KMS-11 (cell line): Measurements from ENCODE around the gene PLXDC1.
"Not testable (repeated sequence)": the region's sequence is repeated elsewhere in the genome, so short reads cannot be mapped to it uniquely, and the experiment has no call there.

ENCODE experiments used
- H2AFZ ChIP-seq: fragments of 200-600 bp; sonication (generic); 2 replicates; pipeline ENCODE4 v1.6.1; 2016; ENCODE audit warnings: antibody characterized with exemption, mixed run types, low read depth
- H3K27ac ChIP-seq: fragments of 200-600 bp; sonication (generic); 2 replicates; pipeline ENCODE4 v1.6.1; 2016; ENCODE audit warnings: mild to moderate bottlenecking, mixed run types
- H3K27me3 ChIP-seq: fragments of 200-600 bp; sonication (generic); 2 replicates; pipeline ENCODE4 v1.6.1; 2017; ENCODE audit warnings: mild to moderate bottlenecking, low read depth, mixed run types, moderate library complexity; ENCODE audit not compliant: insufficient read depth
- H3K36me3 ChIP-seq: fragments of 200-600 bp; sonication (generic); 2 replicates; pipeline ENCODE4 v1.6.1; 2017; ENCODE audit warnings: mild to moderate bottlenecking, mixed run types; ENCODE audit not compliant: insufficient read depth
- H3K4me1 ChIP-seq: fragments of 200-600 bp; sonication (generic); 2 replicates; pipeline ENCODE4 v1.6.1; 2016; ENCODE audit warnings: mild to moderate bottlenecking, low read depth, mixed run types; ENCODE audit not compliant: poor library complexity, severe bottlenecking
- H3K4me2 ChIP-seq: fragments of 200-600 bp; sonication (generic); 2 replicates; pipeline ENCODE4 v1.7.0; 2016; ENCODE audit warnings: mild to moderate bottlenecking, mixed run types
- H3K4me3 ChIP-seq: fragments of 200-600 bp; sonication (generic); IDR thresholded peaks from 2 replicates; pipeline ENCODE4 v1.6.1; 2017; ENCODE audit warnings: low read depth, low read length, mixed read lengths; ENCODE audit not compliant: insufficient read depth
- H3K79me2 ChIP-seq: fragments of 200-600 bp; sonication (generic); 2 replicates; pipeline ENCODE4 v1.6.1; 2016; ENCODE audit warnings: low read depth, mixed run types; ENCODE audit not compliant: insufficient read depth
- H3K9ac ChIP-seq: fragments of 200-600 bp; sonication (generic); 2 replicates; pipeline ENCODE4 v1.6.1; 2016; ENCODE audit warnings: mild to moderate bottlenecking, mixed run types
- H4K20me1 ChIP-seq: fragments of 200-600 bp; sonication (generic); 2 replicates; pipeline ENCODE4 v1.6.1; 2016; ENCODE audit warnings: mild to moderate bottlenecking, mixed run types; ENCODE audit not compliant: insufficient read depth
- TF ChIP-seq, protein P1 (sequence below): fragments of 200-600 bp; sonication (generic); conservative IDR thresholded peaks from 2 replicates; pipeline ENCODE4 v1.6.1; 2017; ENCODE audit warnings: low read depth, mild to moderate bottlenecking, antibody characterized with exemption, low read length, moderate library complexity, mixed read lengths

Gene PLXDC1

DNA sequence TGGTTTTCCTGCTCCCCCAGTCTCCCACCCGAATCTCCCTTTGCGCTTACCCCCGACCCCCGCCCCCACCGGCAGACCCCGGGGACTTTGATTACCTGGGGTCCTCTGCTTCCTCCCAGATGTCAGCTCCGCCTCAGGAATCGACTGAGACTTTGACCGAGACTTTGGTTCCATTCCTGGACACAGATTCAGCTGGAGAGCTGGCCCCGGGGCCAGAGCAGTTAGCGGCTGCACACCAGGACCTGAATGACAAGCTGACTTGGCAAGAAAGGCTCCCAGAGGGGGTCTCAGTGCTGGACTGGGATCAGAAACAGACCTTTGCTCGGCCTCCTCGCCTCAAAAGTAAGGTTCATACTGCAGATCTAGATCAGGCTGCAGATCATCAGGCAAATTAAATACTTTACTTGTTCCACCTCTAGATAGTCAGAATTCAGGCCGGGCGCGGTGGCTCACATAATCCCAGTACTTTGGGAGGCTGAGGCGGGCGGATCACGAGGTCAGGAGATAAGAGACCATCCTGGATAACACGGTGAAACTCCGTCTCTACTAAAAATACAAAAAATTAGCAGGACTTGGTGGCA is 123.9 kb downstream of the PLXDC1 start:
- Histone ChIP-seq H3K4me2 (no peak overlapping the region), H2AFZ (no peak overlapping the region)

DNA sequence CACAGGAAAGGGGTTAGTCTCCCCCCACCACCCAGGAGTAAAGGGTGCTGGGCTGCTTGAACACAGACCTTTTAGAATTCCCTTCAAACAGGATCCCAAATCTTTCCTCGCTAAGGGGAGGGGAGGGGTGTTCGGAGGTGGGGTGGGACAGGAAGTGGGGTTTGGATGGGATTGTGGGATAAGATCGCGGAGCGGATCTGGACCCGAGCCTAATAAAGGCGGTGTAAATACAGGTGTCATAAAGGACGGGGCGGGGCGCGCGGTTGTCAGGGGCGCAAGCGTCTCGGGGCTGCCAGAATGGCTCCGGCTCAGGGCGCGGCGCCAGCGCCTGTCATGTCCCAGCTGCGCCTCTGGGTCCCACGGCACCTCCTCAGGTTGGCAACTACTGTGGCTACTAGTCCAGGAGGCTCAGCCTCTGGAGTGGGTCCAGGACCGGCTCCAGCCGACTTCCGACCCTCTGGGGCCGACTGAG is 124.4 kb downstream of the PLXDC1 start:
- Histone ChIP-seq H3K27ac (no peak overlapping the region), H3K79me2 (no peaks in the 10 kb centered on the region), H3K9ac (no peak overlapping the region), H3K27me3 (no peaks in the 10 kb centered on the region), H3K36me3 (no peaks in the 10 kb centered on the region), H3K4me1 (no peaks in the 10 kb centered on the region), H3K4me2 (no peak overlapping the region), H3K4me3 (no peak overlapping the region), H2AFZ (no peak overlapping the region), H4K20me1 (no peaks in the 10 kb centered on the region)
- TF ChIP-seq, protein P1, sequence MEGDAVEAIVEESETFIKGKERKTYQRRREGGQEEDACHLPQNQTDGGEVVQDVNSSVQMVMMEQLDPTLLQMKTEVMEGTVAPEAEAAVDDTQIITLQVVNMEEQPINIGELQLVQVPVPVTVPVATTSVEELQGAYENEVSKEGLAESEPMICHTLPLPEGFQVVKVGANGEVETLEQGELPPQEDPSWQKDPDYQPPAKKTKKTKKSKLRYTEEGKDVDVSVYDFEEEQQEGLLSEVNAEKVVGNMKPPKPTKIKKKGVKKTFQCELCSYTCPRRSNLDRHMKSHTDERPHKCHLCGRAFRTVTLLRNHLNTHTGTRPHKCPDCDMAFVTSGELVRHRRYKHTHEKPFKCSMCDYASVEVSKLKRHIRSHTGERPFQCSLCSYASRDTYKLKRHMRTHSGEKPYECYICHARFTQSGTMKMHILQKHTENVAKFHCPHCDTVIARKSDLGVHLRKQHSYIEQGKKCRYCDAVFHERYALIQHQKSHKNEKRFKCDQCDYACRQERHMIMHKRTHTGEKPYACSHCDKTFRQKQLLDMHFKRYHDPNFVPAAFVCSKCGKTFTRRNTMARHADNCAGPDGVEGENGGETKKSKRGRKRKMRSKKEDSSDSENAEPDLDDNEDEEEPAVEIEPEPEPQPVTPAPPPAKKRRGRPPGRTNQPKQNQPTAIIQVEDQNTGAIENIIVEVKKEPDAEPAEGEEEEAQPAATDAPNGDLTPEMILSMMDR, result no peak

More for the DNA sequence above, 123.9 kb downstream of the PLXDC1 start:
- Histone ChIP-seq H3K9ac (no peak overlapping the region), H4K20me1 (no peaks in the 10 kb centered on the region), H3K4me3 (no peak overlapping the region), H3K79me2 (no peaks in the 10 kb centered on the region), H3K4me1 (no peaks in the 10 kb centered on the region), H3K27ac (no peak overlapping the region), H3K36me3 (no peaks in the 10 kb centered on the region), H3K27me3 (no peaks in the 10 kb centered on the region)
- TF ChIP-seq, protein P1, result no peak

DNA sequence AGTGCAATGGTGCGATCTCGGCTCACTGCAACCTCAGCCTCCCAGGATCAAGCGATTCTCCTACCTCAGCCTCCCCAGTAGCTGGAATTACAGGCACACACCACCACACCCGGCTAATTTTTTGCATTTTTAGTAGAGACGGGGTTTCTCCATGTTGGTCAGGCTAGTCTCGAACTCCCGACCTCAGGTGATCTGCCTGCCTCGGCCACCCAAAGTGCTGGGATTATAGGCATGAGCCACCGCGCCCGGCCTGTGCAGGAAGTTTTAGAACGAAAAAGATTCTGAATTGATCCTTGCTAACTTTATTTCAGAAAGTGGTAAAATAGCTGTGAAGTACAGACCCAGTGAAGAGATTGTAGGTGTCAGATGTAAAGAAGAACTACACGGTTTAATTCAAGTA is 125.1 kb downstream of the PLXDC1 start:
- not testable (repeated sequence) for H3K4me1 ChIP-seq, H3K4me2 ChIP-seq, H3K79me2 ChIP-seq, H2AFZ ChIP-seq, H3K36me3 ChIP-seq, H3K27me3 ChIP-seq, H4K20me1 ChIP-seq, H3K27ac ChIP-seq, H3K9ac ChIP-seq, H3K4me3 ChIP-seq

DNA sequence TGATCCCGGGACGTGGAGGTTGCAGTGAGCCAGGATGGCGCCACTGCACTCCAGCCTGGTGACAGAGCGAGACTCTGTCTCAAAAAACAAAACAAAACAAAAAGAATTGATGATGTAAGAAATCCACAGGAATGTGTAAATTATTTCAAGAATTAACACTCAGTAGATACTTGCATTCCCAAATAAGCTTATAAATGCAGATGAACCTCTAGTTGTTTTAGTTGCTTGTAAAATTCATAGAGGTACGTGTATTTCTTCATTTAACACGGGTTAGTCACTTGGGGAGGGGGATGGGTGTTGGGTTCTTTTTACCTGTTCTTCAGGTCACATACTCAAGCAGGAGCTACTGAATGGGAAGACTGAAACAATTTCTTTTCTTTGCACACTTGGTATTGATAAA is 128.5 kb downstream of the PLXDC1 start:
- Histone ChIP-seq H3K4me3 (no peak overlapping the region), H3K27me3 (no peaks in the 10 kb centered on the region), H3K4me2 (no peak overlapping the region), H2AFZ (no peak overlapping the region), H3K9ac (no peak overlapping the region), H3K36me3 (no peaks in the 10 kb centered on the region), H3K27ac (no peak overlapping the region), H3K79me2 (no peaks in the 10 kb centered on the region), H4K20me1 (no peaks in the 10 kb centered on the region), H3K4me1 (no peaks in the 10 kb centered on the region)
- TF ChIP-seq, protein P1, result no peak

DNA sequence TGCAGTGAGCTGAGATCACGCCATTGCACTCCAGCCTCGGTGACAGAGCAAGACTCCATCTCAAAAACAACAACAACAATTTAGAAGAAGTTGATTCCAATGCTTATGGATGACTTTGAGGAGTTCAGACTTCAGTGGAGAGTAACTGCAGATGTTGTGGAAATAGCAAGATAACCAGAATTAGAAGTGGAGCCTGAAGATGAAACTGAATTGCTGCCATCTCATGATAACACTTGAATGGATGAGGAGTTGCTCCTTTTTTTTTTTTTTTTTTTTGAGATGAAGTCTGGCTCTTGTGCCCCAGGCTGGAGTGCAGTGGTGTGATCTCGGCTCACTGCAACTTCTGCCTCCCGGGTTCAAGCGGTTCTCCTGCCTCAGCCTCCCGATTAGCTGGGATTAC is 131.4 kb downstream of the PLXDC1 start:
- not testable (repeated sequence) for H3K4me2 ChIP-seq

More for the DNA sequence above, 131.4 kb downstream of the PLXDC1 start:
- H2AFZ ChIP-seq, H3K27ac ChIP-seq, H3K4me3 ChIP-seq, H3K27me3 ChIP-seq, H3K9ac ChIP-seq, H4K20me1 ChIP-seq, H3K79me2 ChIP-seq, H3K36me3 ChIP-seq, H3K4me1 ChIP-seq: not testable (repeated sequence)
